ENCODE results near the gene TMEM198.

The TMEM198 gene

DNA sequence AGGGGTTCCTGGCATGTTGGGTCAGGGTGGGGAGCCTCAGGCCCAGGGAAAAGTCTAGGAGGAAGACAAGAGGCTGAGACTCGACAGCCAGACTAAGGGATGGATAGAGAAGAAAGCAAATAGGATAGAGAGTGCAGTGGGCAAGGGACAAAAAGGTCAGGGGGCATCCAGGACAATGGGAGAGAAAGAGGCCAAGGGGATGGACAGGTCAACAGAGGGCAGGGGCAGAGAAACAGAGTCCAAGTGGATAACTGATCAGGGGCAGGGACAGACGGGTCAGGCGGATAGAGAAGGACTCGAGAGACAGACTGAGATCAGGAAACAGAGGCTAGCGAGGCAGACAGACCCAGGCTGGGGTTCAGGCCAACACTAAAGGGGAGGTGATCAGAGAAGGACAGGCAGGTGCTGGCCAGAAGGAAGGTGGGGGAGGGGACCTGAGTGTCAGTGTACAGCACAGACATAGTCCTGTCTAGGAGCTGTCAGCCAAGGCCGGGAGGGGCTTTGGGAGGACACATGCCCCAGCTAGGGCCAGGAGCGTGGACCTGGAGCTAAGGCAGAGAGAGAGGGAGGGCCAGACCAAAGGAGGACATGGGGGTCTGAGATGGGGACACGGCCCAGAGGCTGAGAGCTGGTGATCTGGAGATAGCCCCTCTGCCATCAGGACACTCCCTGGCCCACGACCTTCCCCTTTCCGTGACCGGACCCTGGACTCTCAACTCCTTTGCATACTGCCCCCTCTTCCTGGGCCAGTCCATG, 17.3 kb upstream of the TMEM198 start:
- DNase-seq, result no peak

DNA sequence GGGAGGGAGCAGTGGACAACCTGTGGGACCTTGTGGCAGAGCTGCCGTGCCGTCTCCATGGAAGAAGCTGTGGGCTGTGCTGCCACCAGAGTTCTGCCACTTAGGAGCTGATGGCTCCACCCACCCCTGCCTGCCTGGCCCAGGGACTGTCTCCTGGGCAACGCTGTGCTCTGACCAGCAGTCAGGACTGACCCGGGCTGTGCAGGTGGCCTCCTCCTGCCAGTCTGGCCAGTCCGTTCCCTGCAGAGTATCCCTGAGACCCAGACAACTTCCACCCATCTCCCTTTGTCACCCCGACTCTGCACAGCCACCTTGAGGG, 16.8 kb upstream of the TMEM198 start:
- no peak for DNase-seq

DNA sequence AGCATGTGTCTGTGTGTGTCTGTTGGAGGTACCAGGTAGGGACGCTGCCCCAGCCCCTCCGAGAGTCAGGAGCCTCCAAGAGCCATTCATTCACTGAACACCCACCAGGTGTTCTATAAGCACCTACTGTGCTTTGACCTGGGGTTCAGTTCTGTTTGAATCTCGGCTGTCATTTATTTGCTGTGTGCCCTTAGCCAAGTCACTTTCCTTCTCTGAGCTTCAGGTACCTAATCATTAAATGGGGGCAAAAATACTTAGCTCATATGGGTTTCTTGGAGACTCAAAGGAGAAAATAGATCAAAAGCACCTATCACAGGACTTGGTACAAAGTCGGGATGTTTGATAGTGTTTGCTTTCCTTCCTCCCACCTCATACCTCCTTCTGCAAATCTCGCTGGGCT, 16.4 kb upstream of the TMEM198 start:
- DNase-seq, result no peak

DNA sequence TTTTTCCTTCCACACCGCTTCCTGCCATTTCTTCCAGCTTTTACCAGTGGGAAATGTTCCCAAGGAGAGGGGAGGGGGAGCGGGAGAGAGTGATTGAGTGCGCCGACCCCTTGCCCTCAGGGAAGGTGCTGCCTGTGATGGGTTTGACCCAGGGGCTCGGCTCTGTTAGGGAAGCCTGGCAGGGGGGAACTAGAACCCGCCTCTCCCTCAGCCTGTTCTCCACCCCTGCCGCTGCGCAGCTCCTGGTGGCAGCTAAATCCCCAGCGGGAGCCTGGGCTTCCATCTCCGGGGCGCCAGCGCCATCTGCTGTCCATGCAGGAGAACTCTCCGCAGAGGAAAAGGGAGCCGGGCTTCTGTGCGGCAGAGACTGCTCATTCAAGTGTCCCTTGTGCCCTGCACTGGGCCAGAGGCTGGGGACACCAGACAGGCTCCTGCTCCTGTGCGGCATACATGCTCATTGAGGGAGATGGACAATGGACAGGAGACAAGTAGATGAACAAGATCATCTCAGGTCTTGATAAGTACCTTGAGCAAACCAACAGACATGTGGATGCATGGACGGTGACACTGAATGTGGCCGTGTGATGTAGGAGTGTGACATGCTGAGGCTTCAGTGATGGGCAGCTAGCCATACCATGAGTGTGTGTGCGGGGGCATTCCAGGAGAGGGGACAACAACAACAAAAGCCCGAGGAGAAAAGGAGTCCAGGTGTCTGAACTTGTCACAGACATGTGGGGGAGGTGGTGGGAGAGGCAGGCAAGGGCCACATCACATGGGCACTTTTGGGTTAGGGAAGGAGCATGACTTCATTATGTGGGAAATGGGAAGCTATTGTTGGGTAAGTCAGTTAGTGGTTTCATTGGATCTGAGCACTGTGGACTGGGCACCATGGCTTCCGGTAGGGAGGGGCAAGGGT, 13.5 kb upstream of the TMEM198 start:
- peak; percentile 87 for DNase-seq

DNA sequence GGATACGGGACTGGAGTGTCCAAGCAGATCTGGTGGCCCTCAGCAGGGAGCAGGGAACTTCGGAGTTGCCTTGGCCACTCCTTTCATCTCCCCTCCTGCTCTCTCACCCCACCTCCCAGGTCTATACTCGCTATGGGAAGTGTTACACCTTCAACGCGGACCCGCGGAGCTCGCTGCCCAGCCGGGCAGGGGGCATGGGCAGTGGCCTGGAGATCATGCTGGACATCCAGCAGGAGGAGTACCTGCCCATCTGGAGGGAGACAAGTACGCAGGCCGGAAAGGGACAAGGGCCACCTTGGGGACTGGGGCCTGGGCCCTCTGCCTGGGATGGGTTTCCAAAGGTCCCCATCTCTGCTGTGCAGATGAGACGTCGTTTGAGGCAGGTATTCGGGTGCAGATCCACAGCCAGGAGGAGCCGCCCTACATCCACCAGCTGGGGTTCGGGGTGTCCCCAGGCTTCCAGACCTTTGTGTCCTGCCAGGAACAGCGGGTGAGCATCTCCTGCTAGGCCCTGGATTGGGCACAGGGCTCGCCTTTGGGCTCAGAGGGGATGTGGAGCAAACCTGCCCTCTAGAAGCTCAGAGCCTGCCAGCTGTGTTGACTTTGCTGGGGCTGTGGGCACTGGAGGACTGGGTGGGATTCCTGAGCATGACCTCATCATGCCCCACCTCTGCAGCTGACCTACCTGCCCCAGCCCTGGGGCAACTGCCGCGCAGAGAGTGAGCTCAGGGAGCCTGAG, 12.0 kb upstream of the TMEM198 start:
- DNase-seq, result no peak

DNA sequence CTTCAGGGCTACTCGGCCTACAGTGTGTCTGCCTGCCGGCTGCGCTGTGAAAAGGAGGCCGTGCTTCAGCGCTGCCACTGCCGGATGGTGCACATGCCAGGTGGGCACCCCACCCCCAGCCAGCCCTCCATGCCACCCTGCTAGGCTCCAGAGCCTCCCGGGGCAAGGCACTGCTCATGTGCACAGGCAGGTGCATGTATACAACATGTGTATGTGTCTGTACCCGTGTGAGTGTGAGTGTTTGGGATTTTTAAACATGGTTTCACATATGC, 11.5 kb upstream of the TMEM198 start:
- no peak for DNase-seq

DNA sequence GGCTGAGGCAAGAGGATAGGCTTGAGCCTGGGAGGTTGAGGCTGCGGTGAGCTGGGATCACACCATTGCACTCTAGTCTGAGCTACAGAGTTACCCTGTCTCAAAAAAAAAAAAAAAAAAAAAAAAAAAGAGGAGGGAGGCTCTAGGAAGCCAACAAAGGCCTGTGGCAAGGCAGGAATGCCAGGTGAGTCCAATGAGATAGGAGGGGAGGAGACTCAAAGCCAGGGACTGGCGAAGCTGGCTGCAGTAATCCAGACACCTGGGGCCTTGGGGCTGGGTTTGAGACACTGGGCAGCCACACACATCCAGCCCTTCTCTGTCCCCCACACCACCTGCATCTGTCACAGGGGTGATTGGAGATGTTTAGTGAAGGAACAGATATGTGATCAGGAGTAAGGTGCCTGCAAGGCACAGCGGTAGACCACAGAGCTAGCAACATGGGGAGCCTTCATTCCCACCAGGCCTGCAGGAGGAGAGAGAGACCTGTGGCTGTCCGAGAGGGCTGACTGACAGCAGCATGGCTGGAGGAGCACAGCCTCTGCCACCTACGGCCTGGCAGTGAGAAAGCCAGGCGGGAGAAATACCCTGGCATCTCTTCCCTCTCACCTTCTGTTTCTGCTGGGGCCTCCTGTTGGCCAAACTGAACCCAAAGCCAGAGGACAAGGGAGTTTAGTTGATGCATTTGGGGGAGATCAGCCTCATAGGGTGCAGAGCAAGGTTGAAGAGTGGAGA, 9.7 kb upstream of the TMEM198 start:
- DNase-seq, result no peak

DNA sequence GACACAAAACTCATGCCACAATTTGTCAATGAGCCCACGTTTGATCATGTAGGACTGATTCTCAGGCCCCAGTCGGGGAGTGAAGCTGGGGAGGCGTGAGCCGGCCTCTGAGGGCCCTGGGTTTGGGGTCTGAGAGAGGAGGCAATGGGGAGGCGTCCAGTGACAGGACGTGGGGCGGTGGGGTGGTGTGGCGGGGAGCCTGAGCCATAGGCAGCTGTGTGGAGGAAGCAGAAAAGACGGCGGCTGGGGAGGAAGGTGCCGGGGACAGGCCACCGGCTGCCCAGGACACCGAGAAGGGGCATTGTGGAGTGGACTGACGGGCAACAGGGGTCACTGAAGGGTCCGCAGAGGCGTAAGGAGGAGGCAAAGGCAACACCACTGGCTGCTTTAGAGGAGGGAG, 7.4 kb upstream of the TMEM198 start:
- no peak for DNase-seq

DNA sequence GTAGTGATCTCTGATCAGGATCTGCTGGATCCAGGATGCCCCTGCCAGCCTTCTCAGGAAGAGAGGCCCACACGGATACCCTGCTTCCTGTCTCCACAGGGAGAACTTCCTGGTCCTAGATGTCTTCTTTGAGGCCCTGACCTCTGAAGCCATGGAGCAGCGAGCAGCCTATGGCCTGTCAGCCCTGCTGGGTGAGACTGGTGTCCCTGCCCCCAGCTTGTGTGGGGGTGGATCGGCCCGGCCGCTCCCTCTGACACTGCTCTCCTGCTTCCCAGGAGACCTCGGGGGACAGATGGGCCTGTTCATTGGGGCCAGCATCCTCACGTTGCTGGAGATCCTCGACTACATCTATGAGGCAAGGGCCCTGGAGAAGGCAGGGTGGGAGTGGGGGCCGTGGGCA, 6.9 kb upstream of the TMEM198 start:
- DNase-seq, result no peak

DNA sequence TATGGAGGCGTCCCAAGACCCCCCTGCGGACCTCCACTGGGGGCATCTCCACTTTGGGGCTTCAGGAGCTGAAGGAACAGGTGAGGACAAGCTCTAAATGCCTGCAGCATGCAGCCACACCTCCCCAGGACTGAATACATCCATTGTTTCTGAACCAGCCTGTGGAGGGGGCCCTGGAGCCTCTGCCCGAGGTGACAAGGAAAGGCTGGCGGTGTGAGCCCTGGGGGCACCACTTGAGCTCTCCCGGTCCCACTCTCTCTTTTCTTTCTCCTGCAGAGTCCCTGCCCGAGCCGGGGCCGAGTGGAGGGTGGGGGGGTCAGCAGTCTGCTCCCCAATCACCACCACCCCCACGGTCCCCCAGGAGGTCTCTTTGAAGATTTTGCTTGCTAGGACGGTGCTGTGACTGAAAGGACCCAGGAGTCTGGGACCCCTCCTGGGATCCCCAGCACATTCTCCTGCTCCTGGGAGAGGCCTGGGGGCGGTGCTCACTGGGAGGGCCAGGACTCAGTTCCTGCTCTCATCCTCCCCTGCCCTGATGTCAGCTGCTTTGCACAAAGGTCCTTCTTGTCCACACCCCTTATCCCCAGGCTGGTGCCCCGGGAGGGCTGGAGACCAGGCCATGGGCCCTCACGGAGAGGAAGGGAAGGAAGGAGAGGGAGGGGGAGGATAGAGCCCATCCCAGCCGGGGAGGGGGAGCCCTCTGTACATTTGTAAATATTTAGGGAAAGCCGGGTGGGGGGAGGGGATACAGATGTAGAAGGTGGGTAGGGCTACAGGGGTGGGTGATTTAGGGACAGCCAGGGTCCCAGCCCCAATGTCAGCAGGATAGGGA, 6.0 kb upstream of the TMEM198 start:
- no peak for DNase-seq

DNA sequence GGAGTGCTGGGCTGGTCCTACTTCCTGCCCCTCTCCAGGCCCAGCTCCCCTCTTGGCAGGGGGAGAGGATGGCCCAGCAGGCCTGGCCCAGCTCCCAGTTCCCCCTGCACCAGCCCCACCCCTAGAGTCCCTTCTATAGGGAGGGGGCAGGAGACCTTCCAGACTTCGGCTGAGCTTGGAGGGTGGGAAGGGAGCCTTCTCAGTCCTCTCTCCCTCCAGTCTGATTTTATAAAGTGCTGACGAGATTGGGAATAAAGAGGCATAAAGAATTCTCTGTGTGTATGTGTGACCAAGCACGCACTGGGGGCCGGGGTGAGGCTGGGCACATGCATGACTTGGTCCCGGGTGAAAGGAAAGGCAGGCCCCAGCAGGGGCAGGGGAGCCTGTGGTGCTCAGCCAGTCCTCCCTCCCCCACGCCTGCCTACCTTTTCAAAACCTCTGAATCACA, 5.3 kb upstream of the TMEM198 start:
- DNase-seq, result no peak

DNA sequence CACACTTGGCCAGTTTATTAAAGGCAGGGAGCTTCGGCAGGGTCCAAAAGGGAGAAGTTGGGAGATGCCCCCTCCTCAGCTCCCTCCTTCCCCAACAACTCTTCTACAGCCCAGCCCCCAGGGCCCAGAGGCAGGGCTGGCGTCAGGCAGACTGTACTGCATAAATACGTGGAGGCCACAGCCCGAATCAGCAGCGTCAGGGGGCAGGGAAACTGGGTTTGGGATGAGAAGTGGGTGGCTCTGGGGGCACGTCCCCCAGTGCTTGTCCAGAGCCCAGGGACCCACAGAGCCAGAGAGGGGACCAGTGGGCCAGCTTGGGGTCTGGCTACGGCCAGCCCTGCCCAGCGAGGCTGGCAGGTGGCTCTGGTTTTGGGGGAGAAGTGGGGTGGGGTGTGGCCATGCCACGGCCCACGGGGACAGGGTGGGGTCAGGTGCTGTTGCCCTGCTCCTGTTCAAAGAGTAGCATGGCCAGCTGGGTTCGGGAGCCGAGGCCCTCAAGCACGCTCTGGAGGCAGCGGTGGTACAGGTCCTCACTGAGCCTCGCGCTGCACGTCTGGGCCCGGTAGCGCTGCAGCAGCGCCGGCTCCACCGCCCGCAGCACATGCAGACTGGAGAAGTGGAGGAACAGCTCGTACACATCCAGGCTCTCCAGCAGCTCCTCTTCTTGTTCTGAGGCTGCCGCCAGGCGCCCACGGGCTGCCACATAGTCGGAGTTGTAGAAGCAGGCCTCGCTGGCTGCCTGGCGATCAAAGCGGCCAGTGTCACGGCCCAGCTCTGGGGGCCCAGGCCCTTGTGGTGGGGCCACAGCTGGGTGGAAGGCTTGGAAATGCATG, 4.7 kb upstream of the TMEM198 start:
- DNase-seq, result no peak

DNA sequence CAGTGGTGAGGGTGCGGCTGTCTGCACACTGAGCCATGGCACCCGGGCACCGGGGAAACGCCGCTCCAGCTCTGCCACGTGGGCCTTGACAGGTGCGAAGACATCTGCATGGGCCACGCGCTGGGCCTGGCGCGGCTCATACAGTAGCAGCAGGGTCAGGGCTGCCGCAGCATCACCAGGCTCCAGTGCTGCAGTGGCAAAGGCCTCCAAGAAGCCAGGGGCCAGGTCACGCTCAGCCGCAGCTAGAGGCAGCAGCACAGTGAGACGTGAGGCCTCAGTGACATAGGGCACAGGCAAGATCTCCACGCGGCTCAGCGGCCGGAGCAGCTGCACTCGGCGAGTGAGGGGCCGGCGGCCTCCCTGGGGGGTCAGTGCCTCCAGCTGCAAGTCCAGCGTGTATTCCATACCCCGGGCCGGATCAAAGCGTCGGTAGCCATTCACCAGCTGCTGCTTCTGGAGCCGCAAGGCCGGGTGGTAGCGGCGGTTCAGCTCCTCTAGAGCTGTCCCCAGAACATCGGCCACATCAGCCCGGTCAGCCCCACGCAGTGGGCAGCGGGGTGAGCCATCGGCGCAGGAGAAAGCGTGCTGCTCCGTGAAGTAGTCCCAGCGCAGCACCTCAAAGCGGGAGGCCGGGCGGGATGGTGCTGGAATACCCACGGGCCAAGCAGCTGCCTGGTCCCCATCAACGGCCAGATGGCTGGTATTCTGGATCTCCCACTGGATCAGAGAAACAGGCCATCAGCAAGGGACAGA, 3.7 kb upstream of the TMEM198 start:
- DNase-seq, result no peak

DNA sequence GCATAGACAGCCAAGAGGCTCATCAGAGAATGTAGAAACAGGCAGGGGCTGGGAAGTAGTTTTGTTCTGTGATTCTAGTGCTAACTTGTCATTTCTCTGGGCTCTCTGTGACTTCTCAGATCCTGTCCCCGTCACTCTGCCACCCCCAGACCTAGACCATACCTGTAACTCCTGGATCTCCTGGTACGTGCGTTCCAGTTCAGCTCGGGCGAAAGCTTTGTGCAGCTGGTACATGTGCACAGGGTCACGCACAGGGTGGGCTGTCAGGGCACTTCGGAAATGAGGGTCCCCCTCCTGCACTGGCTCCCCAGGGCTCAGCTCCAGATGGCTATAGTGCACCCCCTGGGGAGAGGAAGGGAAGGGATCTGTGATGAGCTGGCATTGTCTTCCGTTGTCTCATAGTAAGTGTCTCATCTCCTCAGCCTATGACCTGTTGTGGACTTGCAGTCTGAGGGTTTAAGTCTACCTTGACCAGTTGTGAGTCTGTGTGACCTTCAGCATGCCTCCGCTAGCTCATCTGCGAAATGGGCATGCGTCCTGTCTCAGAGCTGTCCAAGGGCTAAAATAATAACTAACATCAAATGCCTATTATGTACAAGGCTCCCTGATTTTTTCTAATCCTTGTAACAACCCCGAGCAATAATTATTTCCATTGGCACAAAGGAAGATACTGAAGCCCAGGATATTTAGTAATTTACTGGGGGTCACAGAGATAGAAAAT, 2.9 kb upstream of the TMEM198 start:
- DNase-seq, result no peak

DNA sequence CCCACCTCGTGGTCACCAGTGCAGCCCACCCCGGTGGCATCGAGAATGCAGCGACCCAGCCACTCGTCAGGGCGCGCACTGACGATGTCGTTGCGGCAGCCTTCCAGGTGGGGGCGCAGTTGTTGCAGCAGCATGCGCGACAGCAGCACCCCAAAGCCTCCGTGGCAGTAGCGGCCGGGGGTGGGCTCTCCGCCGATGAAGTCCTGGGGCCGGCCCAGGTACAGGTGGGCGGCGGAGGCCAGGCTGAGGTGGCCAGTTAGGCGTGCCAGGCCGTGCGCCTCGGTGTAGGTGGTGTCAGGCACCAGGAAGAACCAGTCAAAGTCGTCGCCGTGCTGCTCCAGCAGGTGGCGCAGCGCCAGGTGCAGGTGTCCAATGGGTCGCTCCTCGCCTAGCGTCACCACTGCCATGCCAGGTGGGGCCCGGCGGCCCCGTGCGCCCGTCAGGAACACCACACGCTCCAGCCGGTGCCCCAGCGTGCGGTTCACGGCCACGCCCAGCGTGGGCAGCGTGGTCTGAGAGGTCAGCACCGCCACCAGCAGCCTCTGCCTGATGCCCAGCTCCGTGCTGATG, 2.1 kb upstream of the TMEM198 start:
- DNase-seq, result peak; percentile 87

DNA sequence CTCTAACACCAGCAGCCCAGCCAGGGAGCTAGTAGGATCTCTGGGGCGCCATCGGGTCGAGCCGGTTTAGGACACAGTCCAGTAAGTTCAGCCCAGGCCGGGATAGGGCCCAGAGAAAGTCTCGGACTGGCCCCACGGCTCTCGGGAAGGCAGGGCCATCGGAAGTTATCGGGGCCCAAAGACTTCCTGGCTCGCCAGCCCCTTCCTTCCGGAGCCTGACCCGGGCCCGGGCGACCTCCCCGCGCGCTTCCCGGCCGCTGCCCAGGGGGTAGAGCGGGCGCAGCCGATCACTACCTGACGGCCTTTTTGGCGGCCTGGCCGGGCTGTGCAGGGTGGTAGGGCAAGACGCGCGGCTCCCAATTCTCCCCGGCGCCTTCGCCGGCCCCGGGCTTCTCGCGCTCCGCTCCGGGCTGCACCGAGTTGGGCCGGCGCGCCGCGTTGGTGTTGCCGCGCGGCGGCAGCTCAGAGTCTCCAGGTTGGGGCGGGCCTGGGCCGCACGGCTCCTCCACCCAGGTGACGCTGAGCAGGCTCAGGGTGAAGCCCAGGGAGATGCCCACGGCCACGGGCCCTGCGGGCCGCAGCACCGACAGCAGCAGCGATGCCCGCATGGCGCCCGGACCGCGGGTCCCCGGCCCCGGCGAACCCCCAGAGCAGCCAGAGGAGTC, 765 bp upstream of the TMEM198 start:
- DNase-seq, result no peak

DNA sequence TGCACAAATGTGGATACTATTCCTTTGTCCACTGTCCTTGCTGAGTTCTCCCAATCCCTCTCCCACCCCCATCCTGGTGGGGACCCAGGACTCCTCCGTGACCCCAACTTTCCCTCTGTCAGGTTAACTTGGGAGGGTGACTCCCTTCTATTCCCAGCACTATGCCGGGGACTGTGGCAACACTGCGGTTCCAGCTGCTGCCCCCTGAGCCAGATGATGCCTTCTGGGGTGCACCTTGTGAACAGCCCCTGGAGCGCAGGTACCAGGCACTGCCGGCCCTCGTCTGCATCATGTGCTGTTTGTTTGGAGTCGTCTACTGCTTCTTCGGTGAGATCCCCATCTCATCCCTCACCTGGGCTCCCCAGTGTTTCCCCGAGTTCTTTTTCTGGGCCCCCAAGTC, 739 bp downstream of the TMEM198 start:
- DNase-seq, result no peak

DNA sequence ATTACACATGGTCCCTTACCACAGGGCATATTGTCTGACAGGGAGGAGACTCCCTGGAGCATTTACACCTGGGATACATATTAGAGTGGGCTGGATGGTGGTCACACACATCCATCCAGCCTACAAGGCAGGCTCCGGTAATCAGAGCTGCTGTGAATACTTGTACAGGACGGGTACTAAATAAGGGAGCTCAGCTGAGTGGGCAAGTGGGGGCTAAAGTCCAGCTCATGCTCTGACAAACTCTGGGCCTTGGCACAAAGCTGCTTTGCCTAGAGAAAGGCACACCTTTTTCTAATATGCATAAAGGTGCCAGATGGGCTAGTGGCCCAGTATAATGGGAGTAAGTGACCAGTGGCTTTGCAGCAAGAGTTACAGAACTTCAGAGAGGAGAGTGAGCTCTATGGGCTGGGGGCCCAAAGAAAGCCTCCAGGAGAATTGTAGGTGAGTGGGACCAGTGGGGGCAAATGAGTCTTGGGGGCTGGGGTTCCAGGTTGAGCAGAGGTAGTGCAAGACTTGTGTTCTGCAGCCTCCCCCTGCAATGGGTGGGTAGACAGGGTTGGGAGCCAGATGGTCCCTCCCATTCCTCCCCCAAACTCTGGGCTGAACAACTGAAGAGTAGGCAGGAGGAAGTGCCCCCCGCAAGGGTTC, 1.6 kb downstream of the TMEM198 start:
- DNase-seq, result no peak

Data from stimulated activated CD4-positive, alpha-beta T cell treated with anti-CD3 and anti-CD28 coated beads, Interleukin-12 subunit alpha, Interleukin-12 subunit beta, amount 100 ng/mL, for 4 hours (primary cell).